ENCODE results near the gene CLDN19.
A peak's percentile ranks its signal among the peaks of the same experiment; 100 is the strongest.

Gene CLDN19, protein sequence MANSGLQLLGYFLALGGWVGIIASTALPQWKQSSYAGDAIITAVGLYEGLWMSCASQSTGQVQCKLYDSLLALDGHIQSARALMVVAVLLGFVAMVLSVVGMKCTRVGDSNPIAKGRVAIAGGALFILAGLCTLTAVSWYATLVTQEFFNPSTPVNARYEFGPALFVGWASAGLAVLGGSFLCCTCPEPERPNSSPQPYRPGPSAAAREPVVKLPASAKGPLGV

DNA sequence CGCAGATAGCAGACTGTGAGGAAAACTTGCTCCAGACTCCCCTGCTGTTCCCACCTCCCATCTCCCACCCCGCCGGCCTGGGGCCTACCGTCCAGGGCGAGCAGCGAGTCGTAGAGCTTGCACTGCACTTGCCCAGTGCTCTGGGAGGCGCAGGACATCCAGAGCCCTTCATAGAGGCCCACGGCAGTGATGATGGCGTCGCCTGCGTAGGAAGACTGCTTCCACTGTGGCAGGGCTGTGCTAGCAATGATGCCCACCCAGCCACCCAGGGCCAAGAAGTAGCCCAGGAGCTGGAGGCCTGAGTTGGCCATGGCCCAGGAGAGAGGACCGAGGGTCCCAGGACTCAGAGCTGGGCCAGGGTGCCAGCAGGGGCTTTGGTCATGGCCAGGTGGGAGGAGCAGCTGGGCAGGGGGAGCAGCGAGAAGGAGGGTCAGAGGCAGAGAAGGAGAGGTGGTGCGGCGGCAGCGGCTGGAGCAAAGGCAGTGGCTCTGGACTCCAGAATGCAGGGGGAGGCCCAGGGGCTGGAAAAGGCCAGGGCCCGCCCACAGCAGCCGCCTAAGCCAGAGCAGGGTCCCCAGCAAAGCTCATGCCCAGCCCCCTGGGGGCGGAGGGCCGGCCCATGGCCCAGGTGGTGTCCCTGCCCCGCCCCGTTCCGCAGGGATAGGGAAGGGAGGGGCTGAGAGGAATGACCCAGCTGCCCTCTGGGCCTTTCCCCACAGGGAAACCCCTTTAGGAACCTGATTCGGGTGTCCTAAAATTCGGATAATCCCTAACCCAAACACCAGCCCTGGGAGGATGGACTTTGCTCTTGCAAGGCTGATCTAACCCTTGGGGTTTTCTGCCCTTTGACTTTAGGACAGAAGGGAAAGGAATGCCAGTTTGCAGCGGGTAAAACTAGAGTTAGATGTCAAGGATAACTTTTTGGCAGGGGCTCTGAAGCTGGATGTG is at the start of gene CLDN19:
TSS of gene CLDN19 (minus strand) at position 484 of the 948 bp plus-strand sequence. CDS start at position 311, 173 bp downstream.
- Histone ChIP-seq H3K9me3 (ENCODE audit: control insufficient read depth, low read length) (no peaks in the 10 kb centered on the region), H3K4me1 (ENCODE audit: control insufficient read depth, insufficient read depth, low read length) (peaks cover 22% of the 10 kb centered on the region), H3K9ac (ENCODE audit: low read length) (no peak within 1 kb of the TSS), H3K36me3 (ENCODE audit: control insufficient read depth, insufficient read depth, low read length) (no peaks in the 10 kb centered on the region), H3K27me3 (ENCODE audit: control insufficient read depth, insufficient read depth, low read length) (no peaks in the 10 kb centered on the region), H3K4me3 (ENCODE audit: low read length) (no peak within 1 kb of the TSS)

DNA sequence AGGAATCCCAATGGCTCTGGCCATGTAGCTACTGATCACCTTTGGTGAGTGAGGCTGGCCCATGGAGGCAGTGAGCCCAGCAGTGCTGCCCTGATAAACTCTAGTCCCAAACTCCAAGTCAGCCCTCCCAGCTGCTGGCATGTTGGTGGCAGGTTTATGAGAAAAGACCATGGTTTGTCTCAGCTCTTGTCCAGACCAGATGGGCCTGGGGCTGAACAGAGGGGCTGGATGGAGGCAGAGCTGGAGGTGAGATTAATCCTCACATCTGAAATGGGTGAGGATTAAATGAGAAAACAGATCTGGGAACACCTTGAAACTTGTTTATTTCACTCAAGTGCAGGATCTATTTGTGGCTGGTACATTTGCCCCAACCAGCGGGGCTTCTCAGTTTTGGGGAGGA is 48.0 kb upstream of the CLDN19 start:
- peaks cover 13% of the 10 kb centered on the region for H3K27me3 ChIP-seq (ENCODE audit: control insufficient read depth, insufficient read depth, low read length)
- no peaks in the 10 kb centered on the region for H3K9me3 ChIP-seq (ENCODE audit: control insufficient read depth, low read length)
- no peak overlapping the region for H3K9ac ChIP-seq (ENCODE audit: low read length)
- peaks cover 7% of the 10 kb centered on the region for H3K4me1 ChIP-seq (ENCODE audit: control insufficient read depth, insufficient read depth, low read length)
- H3K36me3 ChIP-seq (ENCODE audit: control insufficient read depth, insufficient read depth, low read length) = no peaks in the 10 kb centered on the region
- H3K4me3 ChIP-seq (ENCODE audit: low read length) = no peak overlapping the region

DNA sequence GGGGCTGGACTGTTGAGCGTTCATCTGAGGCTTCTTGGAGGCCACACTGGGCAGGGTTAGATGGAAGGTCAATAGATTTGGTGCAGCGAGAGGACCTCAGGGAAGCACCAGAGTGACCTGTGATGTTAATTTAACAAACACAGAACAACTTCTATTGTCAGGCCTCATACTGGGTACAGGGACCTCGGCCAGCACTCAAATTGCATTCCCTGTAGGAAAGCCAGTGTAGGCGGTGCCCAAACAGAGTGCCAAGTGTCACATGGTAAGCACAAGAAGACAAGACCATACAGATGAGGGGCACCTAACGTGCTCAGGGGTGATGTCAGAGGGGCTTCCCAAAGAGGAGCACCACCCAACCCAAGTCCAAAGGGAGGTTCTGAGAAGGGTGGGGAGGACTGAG is 46.1 kb upstream of the CLDN19 start:
- Histone ChIP-seq H3K4me1 (ENCODE audit: control insufficient read depth, insufficient read depth, low read length) (peaks cover 7% of the 10 kb centered on the region), H3K4me3 (ENCODE audit: low read length) (no peak overlapping the region), H3K36me3 (ENCODE audit: control insufficient read depth, insufficient read depth, low read length) (no peaks in the 10 kb centered on the region), H3K9ac (ENCODE audit: low read length) (no peak overlapping the region), H3K27me3 (ENCODE audit: control insufficient read depth, insufficient read depth, low read length) (peaks cover 13% of the 10 kb centered on the region), H3K9me3 (ENCODE audit: control insufficient read depth, low read length) (no peaks in the 10 kb centered on the region)

DNA sequence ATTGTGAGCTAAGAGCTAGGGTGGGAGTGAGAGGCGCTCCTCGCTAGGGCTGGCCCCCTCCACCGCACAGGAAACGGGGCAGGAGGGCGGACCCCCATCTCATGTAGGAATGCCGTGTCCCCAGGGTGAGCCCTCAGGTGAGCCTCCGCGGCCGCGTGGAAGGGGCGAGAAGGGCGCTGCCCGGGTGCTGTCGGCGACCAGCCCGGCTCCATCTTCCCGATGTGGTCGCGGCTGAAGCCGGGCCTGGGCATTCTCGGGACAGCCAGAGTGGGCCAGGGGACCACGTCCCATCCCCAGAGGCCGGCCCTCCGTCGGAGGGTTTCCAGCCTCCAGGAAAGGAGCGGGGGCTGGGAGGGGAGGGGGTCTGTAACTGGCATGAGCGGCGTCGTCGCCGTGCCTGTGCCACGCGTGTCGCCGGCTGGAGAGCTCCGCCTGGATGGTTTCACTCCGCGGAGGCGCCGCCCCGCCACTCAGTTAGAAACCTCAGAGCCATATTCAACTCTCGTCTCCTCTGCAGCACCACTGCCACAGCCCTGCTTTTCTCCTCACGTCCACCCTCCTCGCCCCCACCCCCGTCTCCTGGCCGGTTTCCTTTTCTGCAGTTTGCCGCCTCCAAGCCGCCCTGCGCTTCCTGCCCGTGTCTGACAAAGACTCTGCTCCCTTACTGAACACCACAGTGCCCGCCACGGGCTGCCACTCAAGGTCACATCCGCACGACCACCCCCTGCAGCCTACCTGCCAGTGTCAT is 45.1 kb upstream of the CLDN19 start, which contains the start of gene TMEM269:
TSS of gene TMEM269 (plus strand) at position 46 of the 748 bp plus-strand sequence. CDS start 4,903 bp downstream, outside the sequence.
- H3K9me3 ChIP-seq (ENCODE audit: control insufficient read depth, low read length) = no peaks in the 10 kb centered on the region
- H3K9ac ChIP-seq (ENCODE audit: low read length) = peak within 1 kb of the TSS; percentile 42
- peaks cover 7% of the 10 kb centered on the region for H3K4me1 ChIP-seq (ENCODE audit: control insufficient read depth, insufficient read depth, low read length)
- H3K36me3 ChIP-seq (ENCODE audit: control insufficient read depth, insufficient read depth, low read length) = no peaks in the 10 kb centered on the region
- H3K4me3 ChIP-seq (ENCODE audit: low read length) = no peak within 1 kb of the TSS
- H3K27me3 ChIP-seq (ENCODE audit: control insufficient read depth, insufficient read depth, low read length) = peaks cover 13% of the 10 kb centered on the region

DNA sequence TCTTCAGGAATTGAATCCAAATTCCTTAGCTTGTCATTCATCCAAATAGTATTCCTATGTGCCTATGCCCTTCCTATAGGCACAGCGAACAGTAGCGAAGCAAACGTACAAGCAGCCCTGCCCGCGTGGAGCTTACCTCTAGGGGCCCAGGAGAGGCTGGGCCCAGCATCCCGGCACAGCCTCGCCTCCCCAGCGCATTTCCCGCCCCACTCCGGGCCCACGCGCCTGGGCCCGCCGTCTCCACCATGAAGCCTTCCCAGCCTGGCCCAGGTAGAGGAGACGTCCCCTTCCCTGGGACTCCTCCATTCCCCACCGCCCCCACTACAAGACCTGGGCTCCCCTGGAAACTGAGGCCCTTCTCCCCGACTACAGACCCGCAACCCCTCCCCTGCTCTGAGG is 44.5 kb upstream of the CLDN19 start:
- H3K9me3 ChIP-seq (ENCODE audit: control insufficient read depth, low read length) = no peaks in the 10 kb centered on the region
- H3K9ac ChIP-seq (ENCODE audit: low read length) = no peak overlapping the region
- peaks cover 13% of the 10 kb centered on the region for H3K27me3 ChIP-seq (ENCODE audit: control insufficient read depth, insufficient read depth, low read length)
- no peaks in the 10 kb centered on the region for H3K36me3 ChIP-seq (ENCODE audit: control insufficient read depth, insufficient read depth, low read length)
- H3K4me1 ChIP-seq (ENCODE audit: control insufficient read depth, insufficient read depth, low read length) = peaks cover 7% of the 10 kb centered on the region
- H3K4me3 ChIP-seq (ENCODE audit: low read length) = no peak overlapping the region

DNA sequence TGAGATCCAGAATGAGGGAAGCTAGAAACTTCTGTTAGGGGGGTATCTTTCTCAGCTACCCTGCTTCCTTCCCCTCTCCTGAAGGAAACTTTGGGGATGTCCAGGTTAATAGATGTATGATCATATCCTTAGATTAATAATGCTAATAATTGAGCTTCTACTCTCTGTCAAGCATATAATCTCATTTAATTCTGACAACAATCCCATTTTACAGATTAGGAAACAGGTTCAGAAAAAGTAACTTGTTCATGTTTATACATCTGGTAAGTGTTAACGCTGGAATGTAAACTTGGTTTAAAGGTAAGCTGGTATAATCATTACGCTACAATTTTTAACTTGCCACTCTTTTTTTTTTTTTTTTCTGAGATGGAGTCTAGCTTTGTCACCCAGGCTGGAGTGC is 43.1 kb upstream of the CLDN19 start:
- no peak overlapping the region for H3K4me3 ChIP-seq (ENCODE audit: low read length)
- no peaks in the 10 kb centered on the region for H3K9me3 ChIP-seq (ENCODE audit: control insufficient read depth, low read length)
- H3K36me3 ChIP-seq (ENCODE audit: control insufficient read depth, insufficient read depth, low read length) = no peaks in the 10 kb centered on the region
- peaks cover 7% of the 10 kb centered on the region for H3K4me1 ChIP-seq (ENCODE audit: control insufficient read depth, insufficient read depth, low read length)
- H3K27me3 ChIP-seq (ENCODE audit: control insufficient read depth, insufficient read depth, low read length) = peaks cover 13% of the 10 kb centered on the region
- no peak overlapping the region for H3K9ac ChIP-seq (ENCODE audit: low read length)

DNA sequence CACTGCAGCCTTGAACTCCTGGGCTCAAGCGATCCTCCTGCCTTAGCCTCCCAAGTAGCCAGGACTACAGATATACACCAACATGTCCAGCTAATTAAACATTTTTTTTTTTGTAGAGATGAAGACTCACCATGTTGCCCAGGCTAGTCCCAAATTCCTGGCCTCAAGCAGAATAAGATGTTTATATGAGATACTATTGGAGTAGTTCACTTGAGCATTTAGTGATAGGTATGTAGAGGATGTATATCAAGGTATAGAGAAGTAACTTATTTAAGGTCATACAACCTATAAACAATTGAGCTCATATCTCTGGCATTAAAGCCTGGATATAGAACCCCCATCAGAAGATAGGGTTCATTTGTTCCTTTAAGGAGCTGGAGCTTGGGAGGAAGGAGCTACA is 40.1 kb upstream of the CLDN19 start:
- H3K4me3 ChIP-seq (ENCODE audit: low read length) = no peak overlapping the region
- peaks cover 15% of the 10 kb centered on the region for H3K36me3 ChIP-seq (ENCODE audit: control insufficient read depth, insufficient read depth, low read length)

DNA sequence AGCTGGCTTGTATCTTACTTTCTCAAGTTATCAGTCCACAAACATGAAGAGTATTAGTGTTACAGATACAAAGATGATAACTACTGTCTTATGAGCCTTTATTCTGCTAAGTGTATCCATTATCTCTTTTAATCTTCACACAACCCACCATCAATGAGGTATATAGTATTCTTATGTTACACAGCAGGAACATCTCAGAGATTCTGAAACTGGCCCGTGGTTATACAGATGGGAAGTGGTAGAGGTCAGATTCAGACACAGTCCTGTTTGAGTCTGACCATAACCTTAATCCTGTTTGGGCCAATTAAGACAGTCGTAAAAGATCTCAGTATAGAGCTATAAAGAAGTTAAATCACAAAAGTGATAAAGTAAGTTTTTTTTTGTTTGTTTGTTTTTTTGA is 39.7 kb upstream of the CLDN19 start:
- peaks cover under 1% of the 10 kb centered on the region for H3K27me3 ChIP-seq (ENCODE audit: control insufficient read depth, insufficient read depth, low read length)
- H3K36me3 ChIP-seq (ENCODE audit: control insufficient read depth, insufficient read depth, low read length) = peaks cover 15% of the 10 kb centered on the region
- no peak overlapping the region for H3K4me3 ChIP-seq (ENCODE audit: low read length)
- H3K4me1 ChIP-seq (ENCODE audit: control insufficient read depth, insufficient read depth, low read length) = peaks cover 1% of the 10 kb centered on the region
- H3K9me3 ChIP-seq (ENCODE audit: control insufficient read depth, low read length) = no peaks in the 10 kb centered on the region
- H3K9ac ChIP-seq (ENCODE audit: low read length) = no peak overlapping the region

More for the DNA sequence above, 40.1 kb upstream of the CLDN19 start:
- Histone ChIP-seq H3K4me1 (ENCODE audit: control insufficient read depth, insufficient read depth, low read length) (peaks cover 6% of the 10 kb centered on the region), H3K9me3 (ENCODE audit: control insufficient read depth, low read length) (no peaks in the 10 kb centered on the region), H3K9ac (ENCODE audit: low read length) (no peak overlapping the region), H3K27me3 (ENCODE audit: control insufficient read depth, insufficient read depth, low read length) (peaks cover 5% of the 10 kb centered on the region)

DNA sequence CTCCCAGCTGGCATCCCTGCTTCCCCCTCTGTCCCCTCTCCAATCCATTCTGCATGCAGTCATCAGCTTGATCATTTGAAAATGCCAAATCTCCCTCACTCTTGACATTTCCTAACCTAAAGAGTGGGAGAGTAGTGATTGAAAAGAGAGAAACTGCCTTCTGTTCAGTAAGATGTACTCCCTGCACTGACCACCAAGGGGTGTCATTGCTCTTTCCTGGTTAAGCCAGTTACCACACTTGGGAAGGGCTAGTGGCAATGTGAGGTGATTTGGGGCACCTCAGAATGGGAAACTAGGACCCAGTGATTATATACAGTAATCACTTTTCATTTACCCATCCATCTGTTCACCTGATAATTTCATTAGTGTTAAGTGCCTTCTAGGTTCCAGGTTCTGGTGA is 37.8 kb upstream of the CLDN19 start:
- Histone ChIP-seq H3K4me1 (ENCODE audit: control insufficient read depth, insufficient read depth, low read length) (no peaks in the 10 kb centered on the region), H3K36me3 (ENCODE audit: control insufficient read depth, insufficient read depth, low read length) (peaks cover 15% of the 10 kb centered on the region), H3K9ac (ENCODE audit: low read length) (no peak overlapping the region), H3K27me3 (ENCODE audit: control insufficient read depth, insufficient read depth, low read length) (no peaks in the 10 kb centered on the region), H3K4me3 (ENCODE audit: low read length) (no peak overlapping the region), H3K9me3 (ENCODE audit: control insufficient read depth, low read length) (no peaks in the 10 kb centered on the region)

DNA sequence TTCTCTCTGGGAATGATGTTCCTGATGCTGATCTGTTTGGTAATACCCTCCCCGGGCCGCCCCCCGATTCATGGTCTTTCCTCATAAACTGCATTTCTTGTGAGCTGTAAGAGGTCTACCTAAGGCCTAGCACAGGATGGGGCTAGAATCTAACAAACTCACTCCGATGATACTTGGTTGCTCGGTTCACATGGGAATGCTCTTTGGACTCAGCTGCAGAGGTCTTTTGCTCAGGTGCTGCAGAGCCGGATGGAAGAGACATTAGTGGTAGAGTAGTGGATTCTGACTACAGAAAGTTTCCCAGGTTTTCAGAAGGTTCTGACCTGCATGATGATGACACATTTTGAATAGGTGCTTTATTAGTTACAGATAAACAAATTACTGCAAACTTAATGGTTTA is 36.5 kb upstream of the CLDN19 start:
- H3K9ac ChIP-seq (ENCODE audit: low read length) = no peak overlapping the region
- H3K4me3 ChIP-seq (ENCODE audit: low read length) = no peak overlapping the region
- peaks cover 15% of the 10 kb centered on the region for H3K36me3 ChIP-seq (ENCODE audit: control insufficient read depth, insufficient read depth, low read length)
- no peaks in the 10 kb centered on the region for H3K4me1 ChIP-seq (ENCODE audit: control insufficient read depth, insufficient read depth, low read length)
- no peaks in the 10 kb centered on the region for H3K27me3 ChIP-seq (ENCODE audit: control insufficient read depth, insufficient read depth, low read length)
- H3K9me3 ChIP-seq (ENCODE audit: control insufficient read depth, low read length) = no peaks in the 10 kb centered on the region

DNA sequence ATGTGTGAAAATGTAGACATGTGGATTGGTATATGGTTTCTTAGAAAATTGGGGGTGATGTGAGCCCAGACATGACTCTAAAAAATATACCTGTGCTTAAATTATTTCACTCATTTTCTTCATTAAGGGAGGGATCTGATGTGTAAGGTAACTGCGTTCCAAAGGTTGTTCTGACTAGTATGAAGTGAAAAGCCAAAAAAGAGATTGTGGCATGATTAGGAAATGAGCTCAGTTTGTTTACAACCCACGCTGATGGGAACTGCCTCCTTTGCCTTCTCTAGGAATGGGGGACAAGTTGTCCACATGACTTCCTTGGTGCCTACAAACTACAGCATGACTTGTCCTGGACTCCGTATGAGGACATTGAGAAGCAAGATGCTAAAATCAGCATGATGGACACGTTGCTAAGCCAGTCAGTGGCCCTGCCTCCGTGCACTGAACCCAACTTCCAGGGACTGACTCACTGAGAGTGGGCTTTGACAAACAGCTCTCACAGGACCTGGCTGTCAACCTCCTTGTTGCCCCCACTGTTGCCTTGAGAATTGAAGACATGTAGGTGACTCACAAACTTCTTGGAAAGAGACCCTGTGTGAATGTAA is 35.0 kb upstream of the CLDN19 start:
- Histone ChIP-seq H3K4me3 (ENCODE audit: low read length) (no peak overlapping the region), H3K27me3 (ENCODE audit: control insufficient read depth, insufficient read depth, low read length) (no peaks in the 10 kb centered on the region), H3K36me3 (ENCODE audit: control insufficient read depth, insufficient read depth, low read length) (peaks cover 15% of the 10 kb centered on the region), H3K9me3 (ENCODE audit: control insufficient read depth, low read length) (no peaks in the 10 kb centered on the region), H3K9ac (ENCODE audit: low read length) (no peak overlapping the region), H3K4me1 (ENCODE audit: control insufficient read depth, insufficient read depth, low read length) (no peaks in the 10 kb centered on the region)

All from mucosa of stomach (tissue), 1 donor.